Measurements from ENCODE around the gene SNAP29.
"Not testable (repeated sequence)": the region's sequence is repeated elsewhere in the genome, so short reads cannot be mapped to it uniquely, and the experiment has no call there.

Gene SNAP29

GRCh38 chr22:20901093-20902033 lies 42.6 kb downstream of the SNAP29 start:
- DNase-seq (ENCODE audit: low read depth): not testable (repeated sequence)

GRCh38 chr22:20903093-20903492 lies 44.3 kb downstream of the SNAP29 start:
- no peak for DNase-seq (ENCODE audit: low read depth)

- peak; percentile 98 for DNase-seq (ENCODE audit: low read depth)
Measured at GRCh38 chr22:20904008-20904979, 45.5 kb downstream of the SNAP29 start.

- DNase-seq (ENCODE audit: low read depth): no peak
Measured at GRCh38 chr22:20904980-20905355, 46.2 kb downstream of the SNAP29 start.

GRCh38 chr22:20905415-20906386 lies 46.9 kb downstream of the SNAP29 start:
- peak; percentile 63 for DNase-seq (ENCODE audit: low read depth)

- DNase-seq (ENCODE audit: low read depth): no peak
Measured at GRCh38 chr22:20906387-20906767, 47.6 kb downstream of the SNAP29 start.

- DNase-seq (ENCODE audit: low read depth): not testable (repeated sequence)
Measured at GRCh38 chr22:20908717-20909116, 49.9 kb downstream of the SNAP29 start.

GRCh38 chr22:20909543-20910303 lies 50.9 kb downstream of the SNAP29 start:
- no peak for DNase-seq (ENCODE audit: low read depth)

GRCh38 chr22:20912494-20912893 lies 53.7 kb downstream of the SNAP29 start:
- no peak for DNase-seq (ENCODE audit: low read depth)

GRCh38 chr22:20916916-20917810 lies 58.4 kb downstream of the SNAP29 start, which contains the start of gene CRKL:
Gene CRKL, plus strand, starts transcription at chr22:20917407. Its CDS starts 528 bp downstream, at chr22:20917935.
- DNase-seq (ENCODE audit: low read depth): peak; percentile 97

- peak; percentile 35 for DNase-seq (ENCODE audit: low read depth)
Measured at GRCh38 chr22:20918663-20919218, 59.9 kb downstream of the SNAP29 start.

GRCh38 chr22:20919718-20920117 lies 60.9 kb downstream of the SNAP29 start:
- DNase-seq (ENCODE audit: low read depth): no peak

- no peak for DNase-seq (ENCODE audit: low read depth)
Measured at GRCh38 chr22:20920881-20921203, 62.0 kb downstream of the SNAP29 start.

GRCh38 chr22:20922141-20922751 lies 63.4 kb downstream of the SNAP29 start:
- DNase-seq (ENCODE audit: low read depth): peak; percentile 36

- no peak for DNase-seq (ENCODE audit: low read depth)
Measured at GRCh38 chr22:20926243-20926642, 67.4 kb downstream of the SNAP29 start.

GRCh38 chr22:20927940-20928572 lies 69.2 kb downstream of the SNAP29 start:
- no peak for DNase-seq (ENCODE audit: low read depth)

GRCh38 chr22:20928573-20928967 lies 69.8 kb downstream of the SNAP29 start:
- no peak for DNase-seq (ENCODE audit: low read depth)

- DNase-seq (ENCODE audit: low read depth): no peak
Measured at GRCh38 chr22:20930004-20930403, 71.2 kb downstream of the SNAP29 start.

Data from ELR (cell line).